Measurements from ENCODE around the gene PPP3CA. TPM values are rescaled to one million over a fixed set of nuclear protein-coding genes. Genes with fewer than 3 reads are reported as not detected.

PPP3CA gene
- total and polyA plus RNA-seq, 7 donors = 11.8 to 47.7 (median 26.2) TPM

DNA sequence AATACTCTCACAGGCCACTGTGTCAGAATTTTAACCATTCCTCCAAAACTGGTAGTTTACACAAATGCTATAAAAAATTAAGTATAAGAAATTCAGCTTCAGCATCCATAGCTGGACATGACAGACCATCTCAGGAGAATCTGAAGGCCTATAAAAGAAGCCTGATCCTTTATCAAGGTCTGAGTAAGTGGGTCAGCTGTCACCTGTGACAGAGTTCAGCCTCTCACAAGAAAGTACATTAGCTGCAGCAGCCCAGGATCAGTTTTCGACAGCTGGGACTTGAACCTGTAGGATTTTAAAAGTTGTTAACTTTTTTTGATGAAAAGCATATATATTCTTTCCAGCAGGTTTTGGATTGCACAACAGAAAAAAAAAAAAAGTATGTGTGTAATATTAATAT, 60.7 kb downstream of the PPP3CA start:
- Histone ChIP-seq H3K9me3 (no peaks in the 10 kb centered on the region), H3K36me3 (no peaks in the 10 kb centered on the region), H3K27me3 (no peaks in the 10 kb centered on the region), H3K4me1 (peaks cover 0 to 60% (median 32%) of the 10 kb centered on the region in 4 donors), H3K27ac (no peak overlapping the region), H3K4me3 (no peak overlapping the region)
- intact Hi-C loops (cut with DNase I) = no loop called here
- TF ChIP-seq POLR2AphosphoS5 (IDR thresholded peaks at IDR 0.05) = no peak
- TF ChIP-seq EP300 (IDR thresholded peaks at IDR 0.05) = no peak
- no peak for TF ChIP-seq CTCF (IDR thresholded peaks at IDR 0.05)
- TF ChIP-seq POLR2A (IDR thresholded peaks at IDR 0.05) = no peak
- DNase-seq = no peak
- WGBS, 2 donors = 94 to 99% methylated on average over 1 of the region's 1 CpG

GRCh38 chr4:101285985-101286384, 61.3 kb downstream of the PPP3CA start:
- TF ChIP-seq POLR2A (IDR thresholded peaks at IDR 0.05) (no peak), POLR2AphosphoS5 (IDR thresholded peaks at IDR 0.05) (no peak), CTCF (IDR thresholded peaks at IDR 0.05) (no peak), EP300 (IDR thresholded peaks at IDR 0.05) (no peak)
- no peak for DNase-seq
- H3K9me3 ChIP-seq = no peaks in the 10 kb centered on the region
- H3K27ac ChIP-seq = no peak overlapping the region
- intact Hi-C loops (cut with DNase I) = no loop called here
- WGBS, 2 donors = 92 to 95% methylated on average over 4 of the region's 4 CpGs
- H3K36me3 ChIP-seq = no peaks in the 10 kb centered on the region
- peaks cover 0 to 61% (median 30%) of the 10 kb centered on the region in 4 donors for H3K4me1 ChIP-seq
- no peaks in the 10 kb centered on the region for H3K27me3 ChIP-seq
- no peak overlapping the region for H3K4me3 ChIP-seq

- TF ChIP-seq POLR2AphosphoS5 (IDR thresholded peaks at IDR 0.05) (no peak), POLR2A (IDR thresholded peaks at IDR 0.05) (no peak), EP300 (IDR thresholded peaks at IDR 0.05) (no peak), CTCF (IDR thresholded peaks at IDR 0.05) (no peak)
- Histone ChIP-seq H3K9me3 (no peaks in the 10 kb centered on the region), H3K4me3 (no peak overlapping the region), H3K27ac (no peak overlapping the region), H3K27me3 (no peaks in the 10 kb centered on the region), H3K36me3 (no peaks in the 10 kb centered on the region), H3K4me1 (peaks cover 0 to 56% (median 30%) of the 10 kb centered on the region in 4 donors)
- WGBS, 2 donors = 28 to 46% methylated on average over 1 of the region's 1 CpG
- no peak for DNase-seq
- intact Hi-C loops (cut with DNase I) = no loop called here
Measured at GRCh38 chr4:101284546-101284945, 62.8 kb downstream of the PPP3CA start.

GRCh38 chr4:101283434-101283833, 63.9 kb downstream of the PPP3CA start:
- no peaks in the 10 kb centered on the region for H3K36me3 ChIP-seq
- no peaks in the 10 kb centered on the region for H3K9me3 ChIP-seq
- WGBS, 2 donors = 77 to 81% methylated on average over 2 of the region's 2 CpGs
- H3K27ac ChIP-seq = no peak overlapping the region
- intact Hi-C loops (cut with DNase I) = no loop called here
- H3K4me1 ChIP-seq = peaks cover 0 to 52% (median 26%) of the 10 kb centered on the region in 4 donors
- no peaks in the 10 kb centered on the region for H3K27me3 ChIP-seq
- TF ChIP-seq POLR2AphosphoS5 (IDR thresholded peaks at IDR 0.05) (no peak), EP300 (IDR thresholded peaks at IDR 0.05) (no peak), POLR2A (IDR thresholded peaks at IDR 0.05) (no peak), CTCF (IDR thresholded peaks at IDR 0.05) (no peak)
- DNase-seq = no peak
- no peak overlapping the region for H3K4me3 ChIP-seq
